Fibroblast of villous mesenchyme (primary cell): ENCODE results near the gene NOL9. TPM values are rescaled to one million over a fixed set of nuclear protein-coding genes. Genes with fewer than 3 reads are reported as not detected.

Experiments
- DNase-seq: peaks from one replicate; pipeline ENCODE4 v3.0.0-alpha.2; 2010; ENCODE audit warnings: low read depth
- H3K4me3 ChIP-seq: 2 replicates; pipeline ENCODE4 v1.5.1; 2011; ENCODE audit warnings: low read depth, mild to moderate bottlenecking, low read length
- total RNA-seq: library from RNA; depleted of rRNA; stranded (reverse); fragments of >200 nt; gene quantifications from 2 replicates; pipeline ENCODE4 v1.2.3, GENCODE V29; 2012
- TF ChIP-seq, protein P1 (sequence below): IDR thresholded peaks from 2 replicates; pipeline ENCODE4 v1.5.1; 2012; ENCODE audit warnings: low read depth, mild to moderate bottlenecking, low read length; ENCODE audit not compliant: insufficient read depth

NOL9 gene
- total RNA-seq, 1 donor = 39.3 TPM

- peak; percentile 24 for DNase-seq
- TF ChIP-seq, protein P1, sequence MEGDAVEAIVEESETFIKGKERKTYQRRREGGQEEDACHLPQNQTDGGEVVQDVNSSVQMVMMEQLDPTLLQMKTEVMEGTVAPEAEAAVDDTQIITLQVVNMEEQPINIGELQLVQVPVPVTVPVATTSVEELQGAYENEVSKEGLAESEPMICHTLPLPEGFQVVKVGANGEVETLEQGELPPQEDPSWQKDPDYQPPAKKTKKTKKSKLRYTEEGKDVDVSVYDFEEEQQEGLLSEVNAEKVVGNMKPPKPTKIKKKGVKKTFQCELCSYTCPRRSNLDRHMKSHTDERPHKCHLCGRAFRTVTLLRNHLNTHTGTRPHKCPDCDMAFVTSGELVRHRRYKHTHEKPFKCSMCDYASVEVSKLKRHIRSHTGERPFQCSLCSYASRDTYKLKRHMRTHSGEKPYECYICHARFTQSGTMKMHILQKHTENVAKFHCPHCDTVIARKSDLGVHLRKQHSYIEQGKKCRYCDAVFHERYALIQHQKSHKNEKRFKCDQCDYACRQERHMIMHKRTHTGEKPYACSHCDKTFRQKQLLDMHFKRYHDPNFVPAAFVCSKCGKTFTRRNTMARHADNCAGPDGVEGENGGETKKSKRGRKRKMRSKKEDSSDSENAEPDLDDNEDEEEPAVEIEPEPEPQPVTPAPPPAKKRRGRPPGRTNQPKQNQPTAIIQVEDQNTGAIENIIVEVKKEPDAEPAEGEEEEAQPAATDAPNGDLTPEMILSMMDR = no peak
- no peak overlapping the region for H3K4me3 ChIP-seq
These were observed 19.1 kb downstream of the NOL9 start for GRCh38 chr1:6535214-6535613.

DNA sequence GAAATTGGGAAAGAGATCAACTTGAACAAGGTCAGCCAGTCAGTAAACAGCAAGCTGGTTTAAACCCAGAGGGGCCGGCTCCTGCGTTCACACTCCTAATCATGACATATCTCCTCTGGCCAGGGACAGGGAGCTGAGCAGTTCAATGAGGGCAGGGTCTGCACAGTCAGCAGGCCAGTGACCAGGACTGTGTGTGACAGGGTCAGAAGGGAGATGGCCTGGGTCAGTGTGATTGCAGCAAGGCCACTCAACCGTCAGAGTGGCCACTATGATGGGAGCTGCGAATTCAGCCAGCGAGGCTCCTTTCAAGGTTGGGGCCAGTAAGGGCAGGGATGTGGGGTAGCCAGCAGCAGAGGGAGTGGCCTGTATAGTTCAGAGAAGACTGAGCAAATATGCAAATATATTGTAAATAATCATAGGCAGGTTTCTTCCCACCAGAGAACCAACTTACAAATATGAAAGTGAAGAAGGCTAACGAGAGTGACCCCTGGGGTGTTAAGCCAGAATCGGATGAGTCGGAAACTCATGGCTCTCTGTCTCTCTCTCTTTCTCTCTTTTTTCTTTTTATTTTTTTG lies 20.0 kb downstream of the NOL9 start:
- H3K4me3 ChIP-seq = no peak overlapping the region
- DNase-seq = no peak
- TF ChIP-seq, protein P1 = no peak

GRCh38 chr1:6531996-6532395 lies 22.3 kb downstream of the NOL9 start:
- no peak for DNase-seq
- TF ChIP-seq, protein P1 = no peak

DNA sequence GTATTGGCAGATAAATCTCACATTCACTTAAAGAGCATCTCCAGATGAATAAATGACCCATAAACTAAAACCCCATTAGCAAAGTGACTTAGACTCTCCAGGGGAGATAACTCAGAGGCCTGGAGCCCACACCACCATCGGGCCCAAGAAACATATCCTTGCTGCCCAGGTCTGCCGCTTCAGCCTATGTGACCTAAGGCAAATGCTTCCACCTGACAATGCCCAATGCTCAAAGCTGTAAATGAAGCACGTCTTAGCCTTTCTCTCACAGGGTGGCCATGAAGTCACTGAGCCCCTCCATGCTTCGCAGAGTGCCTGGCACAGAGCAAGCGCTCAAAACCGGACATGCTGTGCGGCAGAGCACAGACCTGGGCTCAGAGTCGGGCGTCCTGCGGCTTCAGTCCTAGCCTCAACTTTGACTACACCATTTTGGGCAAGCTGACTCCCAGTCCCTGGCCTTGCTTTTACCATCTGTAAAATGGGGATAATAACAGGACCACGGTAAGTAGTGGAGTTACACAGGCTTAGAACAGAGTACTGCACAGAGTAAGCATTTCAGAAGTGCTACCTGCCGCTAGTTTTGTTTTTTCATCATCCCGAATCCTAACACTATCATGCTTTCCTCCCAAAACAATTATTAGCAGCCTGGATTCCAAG lies 23.7 kb downstream of the NOL9 start:
- TF ChIP-seq, protein P1 = no peak
- DNase-seq = no peak
- H3K4me3 ChIP-seq = no peak overlapping the region

More at GRCh38 chr1:6531996-6532395, 22.3 kb downstream of the NOL9 start:
- H3K4me3 ChIP-seq = no peak overlapping the region

- TF ChIP-seq, protein P1 = no peak
- DNase-seq = no peak
- no peak overlapping the region for H3K4me3 ChIP-seq
These were observed 25.8 kb downstream of the NOL9 start for GRCh38 chr1:6528492-6528891.

DNA sequence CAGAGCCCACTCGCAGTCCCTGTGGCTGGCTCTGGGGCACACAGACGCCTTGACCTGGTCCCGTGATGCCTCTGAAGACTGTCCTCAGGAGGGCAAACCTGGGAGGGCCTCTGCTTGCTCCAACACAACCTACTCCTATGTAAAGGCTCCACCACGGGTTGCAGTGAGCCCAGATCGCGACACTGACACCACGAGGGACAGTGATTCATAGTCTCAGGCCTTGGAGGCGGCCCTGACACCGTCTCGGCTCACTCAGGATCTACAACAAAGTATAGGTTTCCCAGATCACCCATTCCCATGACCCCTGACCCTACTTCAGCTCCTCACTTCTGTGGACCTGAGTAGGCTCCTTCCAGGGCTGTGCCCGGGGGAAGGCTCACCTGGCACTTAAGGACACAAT lies 28.0 kb downstream of the NOL9 start:
- no peak for DNase-seq
- TF ChIP-seq, protein P1 = no peak
- no peak overlapping the region for H3K4me3 ChIP-seq
